ENCODE measurements around the gene MCC. TPM values are rescaled to one million over a fixed set of nuclear protein-coding genes. Genes with fewer than 3 reads are reported as not detected.

MCC gene
- total RNA-seq, 3 donors from 2014 or later (not counting 1 experiment from before 2014, with no cell fraction given): 0.68 to 1.8 (median 1.4) TPM

- H3K9me3 Mint-ChIP-seq: no peaks in the 10 kb centered on the region
- WGBS (ENCODE audit: insufficient coverage): 93% methylated on average over 4 of the region's 4 CpGs
- intact Hi-C loops (cut with micrococcal nuclease): no loop called here
- peaks cover 15 to 26% of the 10 kb centered on the region in 2 donors for H3K27me3 Mint-ChIP-seq (ENCODE audit: low read depth in 2 of 2)
- no peak for TF ChIP-seq CTCF (IDR thresholded peaks at IDR 0.05)
- Histone ChIP-seq H3K9me3 (ENCODE audit: control insufficient read depth, insufficient read depth, low read length) (no peaks in the 10 kb centered on the region), H3K4me1 (ENCODE audit: control insufficient read depth, insufficient read depth, low read length) (no peaks in the 10 kb centered on the region), H3K27me3 (ENCODE audit: control insufficient read depth, insufficient read depth, low read length) (no peaks in the 10 kb centered on the region), H3K27ac (ENCODE audit: low read length) (no peak overlapping the region), H3K4me3 (ENCODE audit: low read length) (no peak overlapping the region), H3K36me3 (ENCODE audit: control insufficient read depth, insufficient read depth, low read length) (no peaks in the 10 kb centered on the region)
- DNase-seq (no peak), ATAC-seq (no peak)
- no peaks in the 10 kb centered on the region for H3K36me3 Mint-ChIP-seq
- no peaks in the 10 kb centered on the region for H3K4me1 Mint-ChIP-seq
- no peak overlapping the region for H3K4me3 Mint-ChIP-seq
- no peak overlapping the region for H3K27ac Mint-ChIP-seq
Observed at GRCh38 chr5:113266227-113266912, 221.9 kb downstream of the MCC start.

GRCh38 chr5:113265190-113265589 lies 223.1 kb downstream of the MCC start:
- Histone ChIP-seq H3K27me3 (ENCODE audit: control insufficient read depth, insufficient read depth, low read length) (no peaks in the 10 kb centered on the region), H3K36me3 (ENCODE audit: control insufficient read depth, insufficient read depth, low read length) (no peaks in the 10 kb centered on the region), H3K4me3 (ENCODE audit: low read length) (no peak overlapping the region), H3K9me3 (ENCODE audit: control insufficient read depth, insufficient read depth, low read length) (no peaks in the 10 kb centered on the region), H3K27ac (ENCODE audit: low read length) (no peak overlapping the region), H3K4me1 (ENCODE audit: control insufficient read depth, insufficient read depth, low read length) (no peaks in the 10 kb centered on the region)
- H3K4me1 Mint-ChIP-seq: no peaks in the 10 kb centered on the region
- no peaks in the 10 kb centered on the region for H3K9me3 Mint-ChIP-seq
- H3K27ac Mint-ChIP-seq: no peak overlapping the region
- no peak for TF ChIP-seq CTCF (IDR thresholded peaks at IDR 0.05)
- WGBS (ENCODE audit: insufficient coverage): 96% methylated on average over 4 of the region's 4 CpGs
- peaks cover 15 to 26% of the 10 kb centered on the region in 2 donors for H3K27me3 Mint-ChIP-seq (ENCODE audit: low read depth in 2 of 2)
- H3K4me3 Mint-ChIP-seq: no peak overlapping the region
- H3K36me3 Mint-ChIP-seq: no peaks in the 10 kb centered on the region
- DNase-seq (no peak), ATAC-seq (no peak)
- intact Hi-C loops (cut with micrococcal nuclease): no loop called here

GRCh38 chr5:113264046-113264445 lies 224.2 kb downstream of the MCC start:
- no peaks in the 10 kb centered on the region for H3K36me3 Mint-ChIP-seq
- 91% methylated on average over 6 of the region's 6 CpGs for WGBS (ENCODE audit: insufficient coverage)
- no peaks in the 10 kb centered on the region for H3K27me3 ChIP-seq (ENCODE audit: control insufficient read depth, insufficient read depth, low read length)
- H3K27me3 Mint-ChIP-seq (ENCODE audit: low read depth in 2 of 2): peaks cover 15 to 26% of the 10 kb centered on the region in 2 donors
- no peak overlapping the region for H3K27ac ChIP-seq (ENCODE audit: low read length)
- H3K4me3 Mint-ChIP-seq: no peak overlapping the region
- no peak overlapping the region for H3K4me3 ChIP-seq (ENCODE audit: low read length)
- H3K36me3 ChIP-seq (ENCODE audit: control insufficient read depth, insufficient read depth, low read length): no peaks in the 10 kb centered on the region
- H3K4me1 Mint-ChIP-seq: no peaks in the 10 kb centered on the region
- ATAC-seq (no peak), DNase-seq (no peak)
- H3K9me3 Mint-ChIP-seq: no peaks in the 10 kb centered on the region
- H3K9me3 ChIP-seq (ENCODE audit: control insufficient read depth, insufficient read depth, low read length): no peaks in the 10 kb centered on the region
- TF ChIP-seq CTCF (IDR thresholded peaks at IDR 0.05): no peak
- intact Hi-C loops (cut with micrococcal nuclease): no loop called here
- H3K27ac Mint-ChIP-seq: no peak overlapping the region
- no peaks in the 10 kb centered on the region for H3K4me1 ChIP-seq (ENCODE audit: control insufficient read depth, insufficient read depth, low read length)

GRCh38 chr5:113263545-113263944 lies 224.7 kb downstream of the MCC start:
- no peak for TF ChIP-seq CTCF (IDR thresholded peaks at IDR 0.05)
- Histone ChIP-seq H3K27ac (ENCODE audit: low read length) (no peak overlapping the region), H3K4me1 (ENCODE audit: control insufficient read depth, insufficient read depth, low read length) (no peaks in the 10 kb centered on the region), H3K4me3 (ENCODE audit: low read length) (no peak overlapping the region), H3K36me3 (ENCODE audit: control insufficient read depth, insufficient read depth, low read length) (no peaks in the 10 kb centered on the region), H3K9me3 (ENCODE audit: control insufficient read depth, insufficient read depth, low read length) (no peaks in the 10 kb centered on the region), H3K27me3 (ENCODE audit: control insufficient read depth, insufficient read depth, low read length) (no peaks in the 10 kb centered on the region)
- WGBS (ENCODE audit: insufficient coverage): 88% methylated on average over 3 of the region's 3 CpGs
- no peak overlapping the region for H3K27ac Mint-ChIP-seq
- H3K9me3 Mint-ChIP-seq: no peaks in the 10 kb centered on the region
- peaks cover 15 to 26% of the 10 kb centered on the region in 2 donors for H3K27me3 Mint-ChIP-seq (ENCODE audit: low read depth in 2 of 2)
- DNase-seq: no peak
- no peak overlapping the region for H3K4me3 Mint-ChIP-seq
- no peaks in the 10 kb centered on the region for H3K36me3 Mint-ChIP-seq
- intact Hi-C loops (cut with micrococcal nuclease): no loop called here
- H3K4me1 Mint-ChIP-seq: no peaks in the 10 kb centered on the region
- ATAC-seq: no peak

Data from natural killer cell (primary cell).